Cerebellar cortex (tissue), 1 donor: ENCODE data around the gene BLOC1S4.
"Not testable (repeated sequence)": the region's sequence is repeated elsewhere in the genome, so short reads cannot be mapped to it uniquely, and the experiment has no call there.

ENCODE experiments used
- DNase-seq: peaks from one replicate; pipeline ENCODE4 v3.0.0-alpha.2; 2015; ENCODE audit warnings: low spot score

Gene BLOC1S4, protein sequence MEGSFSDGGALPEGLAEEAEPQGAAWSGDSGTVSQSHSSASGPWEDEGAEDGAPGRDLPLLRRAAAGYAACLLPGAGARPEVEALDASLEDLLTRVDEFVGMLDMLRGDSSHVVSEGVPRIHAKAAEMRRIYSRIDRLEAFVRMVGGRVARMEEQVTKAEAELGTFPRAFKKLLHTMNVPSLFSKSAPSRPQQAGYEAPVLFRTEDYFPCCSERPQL

DNA sequence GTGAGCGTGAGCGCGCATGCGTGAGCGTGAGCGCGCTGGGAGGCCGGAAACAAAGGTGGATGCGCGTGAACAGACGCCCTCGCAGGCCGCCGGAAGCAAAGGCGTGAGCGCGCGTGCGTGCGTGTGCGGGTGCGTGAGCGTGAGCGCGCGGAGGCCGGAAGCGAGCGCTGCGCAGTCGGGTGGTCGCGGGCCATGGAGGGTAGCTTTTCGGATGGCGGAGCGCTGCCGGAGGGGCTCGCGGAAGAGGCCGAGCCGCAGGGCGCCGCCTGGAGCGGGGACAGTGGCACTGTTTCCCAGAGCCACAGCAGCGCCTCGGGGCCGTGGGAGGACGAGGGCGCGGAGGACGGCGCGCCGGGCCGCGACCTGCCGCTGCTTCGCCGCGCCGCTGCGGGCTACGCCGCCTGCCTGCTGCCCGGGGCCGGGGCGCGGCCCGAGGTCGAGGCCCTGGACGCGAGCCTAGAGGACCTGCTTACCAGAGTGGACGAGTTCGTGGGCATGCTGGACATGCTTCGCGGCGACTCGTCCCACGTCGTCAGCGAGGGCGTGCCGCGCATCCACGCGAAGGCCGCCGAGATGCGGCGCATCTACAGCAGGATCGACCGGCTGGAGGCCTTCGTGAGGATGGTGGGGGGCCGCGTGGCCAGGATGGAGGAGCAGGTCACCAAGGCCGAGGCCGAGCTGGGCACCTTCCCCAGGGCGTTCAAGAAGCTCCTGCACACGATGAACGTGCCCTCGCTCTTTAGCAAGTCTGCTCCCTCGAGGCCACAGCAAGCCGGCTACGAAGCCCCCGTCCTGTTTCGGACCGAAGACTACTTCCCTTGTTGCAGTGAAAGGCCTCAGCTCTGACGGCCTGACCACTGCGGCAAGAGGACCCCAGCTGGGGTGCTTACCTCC, at the start of gene BLOC1S4:
BLOC1S4 (plus strand) TSS at position 157 of the 894 bp plus-strand sequence; CDS start at position 193, 36 bp downstream.
- DNase-seq: peak; percentile 87

DNA sequence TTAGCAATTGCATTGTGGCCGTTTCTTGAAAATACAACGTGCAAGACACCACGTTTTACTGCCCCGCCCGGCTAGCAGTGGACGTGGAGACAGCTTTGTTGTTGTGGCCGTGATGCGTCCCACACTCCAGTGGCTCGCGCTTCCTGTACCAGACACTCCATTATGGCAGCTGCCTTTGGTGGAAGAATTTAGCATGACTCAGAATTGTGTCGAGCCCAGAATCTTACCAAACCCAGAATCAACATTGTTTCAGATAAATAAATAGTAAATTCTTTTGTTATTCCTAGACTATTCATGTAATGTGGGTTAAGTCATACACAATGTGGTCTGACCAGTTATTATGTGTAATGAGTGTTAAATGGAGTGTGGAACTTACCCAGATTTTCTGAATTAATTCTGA, 47.6 kb upstream of the BLOC1S4 start:
- DNase-seq: no peak

DNA sequence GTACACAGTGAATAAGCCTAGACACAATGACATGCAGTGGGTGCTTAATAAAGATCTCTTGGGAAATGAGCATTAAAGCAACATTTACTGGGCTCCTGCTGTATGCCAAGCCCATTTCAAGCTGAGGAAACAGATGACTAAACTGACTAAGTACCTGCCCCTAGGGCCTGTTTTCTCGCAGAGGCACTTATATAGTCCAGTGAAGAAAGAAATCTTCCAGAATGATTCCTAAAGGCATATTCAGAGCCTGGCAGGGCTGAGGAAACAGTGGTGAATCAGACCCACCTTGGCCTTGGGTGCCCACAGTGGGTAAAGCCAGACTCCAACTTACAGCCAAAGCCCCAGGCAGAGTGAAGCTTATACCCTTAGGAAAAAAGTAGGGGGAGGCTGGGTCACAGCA, 44.3 kb upstream of the BLOC1S4 start:
- DNase-seq: no peak

DNA sequence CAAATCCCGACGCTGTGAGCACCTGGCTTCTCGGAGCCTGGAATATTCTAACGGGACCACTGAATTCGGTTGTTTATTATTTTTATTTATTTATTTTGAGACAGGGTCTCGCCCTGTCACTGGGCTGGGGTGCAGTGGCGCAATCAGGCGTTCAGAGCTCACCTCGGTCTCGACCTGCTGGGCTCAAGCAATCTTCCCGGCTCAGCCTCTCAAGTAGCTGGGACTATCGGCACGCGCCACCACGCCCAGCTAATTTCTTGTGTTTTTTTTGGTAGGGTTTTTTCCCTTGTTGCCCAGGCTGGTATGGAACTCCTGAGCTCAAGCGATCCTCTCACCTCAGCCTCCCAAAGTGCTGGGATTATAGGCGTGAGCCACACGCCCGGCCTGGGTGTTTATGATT, 43.8 kb upstream of the BLOC1S4 start:
- no peak for DNase-seq

DNA sequence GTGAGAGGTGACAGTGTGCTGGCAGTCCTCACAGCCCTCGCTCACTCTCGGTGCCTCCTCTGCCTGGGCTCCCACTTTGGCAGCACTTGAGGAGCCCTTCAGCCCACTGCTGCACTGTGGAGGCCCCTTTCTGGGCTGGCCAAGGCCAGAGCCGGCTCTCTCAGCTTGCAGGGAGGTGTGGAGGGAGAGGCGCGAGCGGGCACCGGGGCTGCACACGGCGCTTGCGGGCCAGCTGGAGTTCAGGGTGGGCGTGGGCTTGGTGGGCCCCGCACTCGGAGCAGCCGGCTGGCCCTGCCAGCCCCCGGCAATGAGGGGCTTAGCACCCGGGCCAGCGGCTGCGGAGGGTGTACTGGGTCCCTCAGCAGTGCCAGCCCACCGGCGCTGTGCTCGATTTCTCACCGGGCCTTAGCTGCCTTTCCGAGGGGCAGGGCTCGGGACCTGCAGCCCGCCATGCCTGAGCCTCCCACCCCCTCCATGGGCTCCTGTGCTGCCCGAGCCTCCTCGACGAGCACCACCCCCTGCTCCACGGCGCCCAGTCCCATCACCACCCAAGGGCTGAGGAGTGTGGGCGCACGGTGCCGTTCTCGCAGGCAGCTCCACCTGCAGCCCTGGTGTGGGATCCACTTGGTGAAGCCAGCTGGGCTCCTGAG, 43.3 kb upstream of the BLOC1S4 start:
- not testable (repeated sequence) for DNase-seq

DNA sequence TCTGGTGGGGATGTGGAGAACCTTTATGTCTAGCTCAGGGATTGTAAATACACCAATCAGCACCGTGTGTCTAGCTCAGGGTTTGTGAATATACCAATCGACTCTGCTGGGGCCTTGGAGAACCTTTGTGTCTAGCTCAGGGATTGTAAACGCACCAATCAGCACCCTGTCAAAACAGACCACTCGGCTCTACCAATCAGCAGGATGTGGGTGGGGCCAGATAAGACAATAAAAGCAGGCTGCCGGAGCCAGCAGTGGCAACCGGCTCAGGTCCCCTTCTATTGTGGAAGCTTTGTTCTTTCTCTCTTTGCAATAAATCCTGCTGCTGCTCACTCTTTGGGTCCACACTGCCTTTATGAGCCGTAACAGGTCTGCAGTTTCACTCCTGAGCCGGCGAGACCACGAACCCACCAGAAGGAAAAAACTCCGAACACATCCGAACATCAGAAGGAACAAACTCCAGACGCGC, 42.7 kb upstream of the BLOC1S4 start:
- DNase-seq: peak; percentile 47

DNA sequence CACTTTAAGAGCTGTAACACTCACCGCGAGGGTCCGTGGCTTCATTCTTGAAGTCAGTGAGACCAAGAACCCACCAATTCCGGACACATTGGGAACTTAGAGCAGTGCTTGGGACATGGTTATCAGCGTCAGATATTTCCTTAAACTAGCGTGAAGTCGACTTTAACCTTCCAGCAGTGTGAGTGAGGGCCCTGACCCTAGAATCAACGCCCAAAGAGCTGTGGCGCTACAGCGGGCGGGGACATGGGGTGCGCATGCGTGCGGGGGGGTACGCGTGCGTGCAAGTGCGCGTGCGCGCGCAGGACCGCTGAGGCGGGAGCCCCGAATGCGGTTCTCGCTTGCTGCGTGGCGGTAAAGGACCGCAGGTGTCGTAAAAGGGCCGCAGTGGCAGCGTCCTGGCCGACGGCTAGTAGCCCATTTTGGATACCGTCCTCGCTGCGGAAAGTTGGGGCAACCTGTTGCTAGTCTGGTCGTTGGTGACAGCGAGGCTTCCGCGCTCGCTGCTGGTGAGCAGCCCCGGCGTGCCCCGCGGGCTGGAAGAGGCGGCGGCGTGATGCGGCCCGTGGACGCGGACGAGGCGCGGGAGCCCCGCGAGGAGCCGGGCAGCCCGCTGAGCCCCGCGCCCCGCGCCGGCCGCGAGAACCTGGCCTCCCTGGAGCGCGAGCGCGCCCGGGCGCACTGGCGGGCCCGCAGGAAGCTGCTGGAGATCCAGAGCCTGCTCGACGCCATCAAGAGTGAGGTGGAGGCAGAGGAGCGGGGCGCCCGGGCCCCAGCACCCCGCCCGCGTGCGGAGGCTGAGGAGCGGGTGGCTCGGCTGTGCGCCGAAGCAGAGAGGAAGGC, 42.1 kb upstream of the BLOC1S4 start:
- DNase-seq: peak; percentile 95

DNA sequence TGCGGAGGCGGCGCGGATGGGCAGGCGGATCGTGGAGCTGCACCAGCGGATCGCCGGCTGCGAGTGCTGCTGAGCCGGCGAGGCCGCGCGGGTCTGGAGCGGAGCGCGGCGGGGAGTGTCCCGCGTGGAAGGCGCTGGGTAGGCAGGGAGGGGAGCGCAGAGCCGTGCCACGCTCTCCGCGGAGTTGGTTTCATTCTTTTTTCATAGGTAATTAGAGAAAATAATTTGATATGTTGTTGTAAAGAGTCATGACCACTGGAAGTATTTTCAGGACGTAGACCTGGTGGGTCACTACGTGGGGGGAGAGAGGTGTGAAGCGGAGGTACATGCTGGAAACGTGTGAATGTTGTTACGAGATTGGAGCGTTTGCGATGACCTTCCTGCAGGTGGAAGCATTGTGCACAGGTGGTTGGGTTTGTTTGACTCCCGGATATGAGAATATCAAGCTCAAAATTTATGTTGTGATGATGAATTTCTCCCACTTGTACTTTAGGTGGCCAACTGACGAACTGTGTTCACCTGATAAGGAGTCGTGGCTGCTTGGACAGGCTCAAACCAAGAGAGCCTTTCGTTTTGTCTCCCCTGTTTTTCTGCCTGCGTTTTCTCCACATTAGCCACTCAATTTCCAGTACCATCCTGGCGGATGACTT, 41.3 kb upstream of the BLOC1S4 start:
- peak; percentile 69 for DNase-seq

DNA sequence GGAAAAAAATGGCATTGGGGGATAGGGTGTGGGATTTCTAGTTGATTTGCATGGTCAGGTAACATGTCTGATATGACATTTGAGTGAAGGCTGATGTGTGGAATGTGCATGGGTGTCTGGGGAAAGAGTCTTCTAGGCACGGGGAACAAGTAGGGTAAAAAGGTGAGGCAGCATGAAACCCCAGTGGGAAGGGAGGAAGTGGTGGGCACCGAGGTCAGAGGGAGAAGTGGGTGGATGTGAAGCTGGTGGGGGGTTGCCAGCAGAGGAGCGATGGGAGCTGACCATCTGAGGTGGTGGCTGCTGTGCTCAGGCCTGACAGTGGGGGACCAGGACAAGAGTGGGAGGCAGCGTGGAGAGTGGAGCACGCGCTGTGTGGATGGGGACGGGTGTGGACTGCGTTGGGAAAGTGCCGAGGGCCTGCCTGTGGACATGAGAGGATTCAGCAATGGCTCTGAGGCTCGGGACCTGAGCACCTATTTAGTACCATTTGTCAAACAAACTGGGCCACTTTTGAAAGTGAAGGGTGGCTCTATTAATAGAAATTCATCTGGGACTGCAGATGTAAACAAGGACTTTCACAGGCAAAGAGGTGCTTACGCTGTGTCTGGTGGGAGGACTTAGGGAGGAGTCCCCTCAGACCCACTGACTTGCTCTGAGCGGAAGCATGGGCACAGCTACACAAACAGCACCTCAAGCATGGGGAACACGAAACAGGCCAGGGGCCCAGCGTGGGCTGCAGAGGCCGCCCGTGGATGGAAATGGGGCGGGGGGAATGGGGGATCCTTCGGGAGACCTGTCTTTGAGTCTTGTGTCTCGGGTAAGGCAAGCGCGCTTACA, 39.0 kb upstream of the BLOC1S4 start:
- DNase-seq: no peak

DNA sequence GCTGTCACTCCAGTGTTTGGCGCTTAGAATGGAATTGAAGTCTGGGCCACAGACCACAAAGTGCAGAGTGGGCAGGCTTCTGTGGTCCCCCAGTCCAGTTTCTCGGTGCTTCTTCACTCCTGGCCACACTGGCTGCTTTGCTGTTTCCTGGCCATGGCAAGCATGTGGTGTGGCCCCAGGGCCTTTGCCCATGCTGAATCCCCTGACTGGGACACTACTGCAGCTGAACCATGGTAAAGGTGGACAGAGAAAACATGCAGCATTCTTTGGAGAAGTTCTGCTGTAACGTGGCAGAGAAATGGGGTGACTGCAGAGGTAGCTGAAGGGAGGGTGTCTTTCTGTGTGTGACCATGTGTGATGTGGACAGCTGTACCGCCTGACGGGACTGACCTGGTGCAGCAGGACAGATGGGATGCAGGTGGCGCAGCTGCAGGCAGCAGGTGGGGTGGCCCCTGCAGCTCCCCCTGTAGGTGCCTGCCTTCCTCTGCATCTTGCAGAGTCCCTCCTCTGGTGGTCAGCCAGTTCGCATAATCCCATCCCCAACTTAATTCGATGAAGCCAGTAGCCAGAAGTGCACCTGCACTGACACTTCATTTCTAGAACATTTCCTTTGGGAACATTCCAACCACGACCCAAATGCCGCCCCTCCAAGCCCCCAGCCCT, 35.5 kb upstream of the BLOC1S4 start:
- no peak for DNase-seq

DNA sequence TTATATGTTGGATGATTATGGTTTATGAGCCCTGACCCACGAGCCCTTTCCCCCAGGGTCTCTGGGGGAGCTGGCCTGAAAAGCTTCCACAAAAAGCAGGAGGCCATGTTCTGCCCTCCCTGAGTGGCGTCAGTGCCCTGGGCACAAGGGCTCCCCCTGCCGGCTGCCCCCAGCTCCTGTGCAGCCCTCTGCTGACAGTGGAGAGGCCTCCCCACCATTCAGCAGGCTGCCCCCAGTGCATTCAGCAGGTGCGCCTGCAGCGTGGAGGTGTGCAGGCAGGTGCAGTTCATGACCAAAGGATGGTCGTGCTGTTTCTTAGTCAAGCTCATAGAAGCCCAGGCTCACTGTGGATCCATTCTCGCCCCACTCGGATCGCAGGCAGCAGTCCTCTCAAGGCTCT, 34.8 kb upstream of the BLOC1S4 start:
- no peak for DNase-seq

DNA sequence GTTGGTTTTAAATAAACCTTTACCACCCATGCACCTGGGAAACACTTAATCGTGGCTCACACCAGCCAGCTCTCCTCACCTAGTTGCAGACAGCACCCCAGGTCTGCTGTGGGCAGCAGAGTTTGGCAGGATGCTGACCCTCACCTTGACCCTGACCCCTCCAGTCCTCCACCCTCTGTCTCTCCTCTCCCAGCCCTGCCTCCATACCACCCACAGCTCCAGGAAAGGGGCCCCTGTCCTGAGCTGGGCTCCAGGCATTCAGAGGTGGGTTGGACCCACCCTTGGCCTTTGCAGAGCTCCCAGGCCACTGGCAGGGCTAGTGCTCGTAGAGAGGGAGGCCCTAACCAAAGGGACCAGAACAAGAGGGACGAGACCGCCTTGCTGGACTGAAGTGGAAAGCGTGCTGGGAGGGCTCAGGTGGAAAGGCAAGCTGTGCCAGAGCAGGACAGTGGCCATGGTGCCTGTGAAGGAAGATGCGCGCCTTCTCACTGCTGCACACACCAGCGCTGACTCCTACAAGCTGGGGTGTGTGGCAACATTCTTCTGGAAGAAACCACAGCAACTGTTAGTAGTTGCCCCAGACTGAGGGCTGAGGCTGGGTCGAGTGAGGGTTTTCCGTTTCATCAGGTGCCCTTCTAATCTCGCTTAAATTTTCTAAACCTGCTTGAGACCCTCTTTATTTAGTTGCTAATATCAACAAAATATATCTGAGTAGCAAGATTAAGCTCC, 32.9 kb upstream of the BLOC1S4 start:
- no peak for DNase-seq

DNA sequence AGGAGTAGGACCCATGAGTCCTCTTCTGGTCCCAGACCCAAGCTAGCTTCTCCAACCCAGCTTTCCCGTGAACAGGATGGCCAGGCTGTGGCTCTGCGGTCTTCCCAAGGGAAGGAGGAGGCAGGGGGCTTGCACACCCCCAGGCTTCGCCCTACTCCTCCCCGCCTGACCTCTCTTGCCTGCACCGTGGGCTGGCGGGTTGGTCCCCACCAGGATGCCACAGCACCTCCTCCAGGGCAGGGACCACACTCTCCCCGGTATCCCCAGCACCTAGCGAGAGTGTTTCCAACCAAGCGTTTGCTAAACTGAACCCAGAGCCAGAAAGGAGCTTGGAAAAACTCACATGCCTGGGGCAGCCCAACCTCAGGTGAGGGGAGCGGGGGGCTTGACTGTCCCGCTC, 31.3 kb upstream of the BLOC1S4 start:
- no peak for DNase-seq

DNA sequence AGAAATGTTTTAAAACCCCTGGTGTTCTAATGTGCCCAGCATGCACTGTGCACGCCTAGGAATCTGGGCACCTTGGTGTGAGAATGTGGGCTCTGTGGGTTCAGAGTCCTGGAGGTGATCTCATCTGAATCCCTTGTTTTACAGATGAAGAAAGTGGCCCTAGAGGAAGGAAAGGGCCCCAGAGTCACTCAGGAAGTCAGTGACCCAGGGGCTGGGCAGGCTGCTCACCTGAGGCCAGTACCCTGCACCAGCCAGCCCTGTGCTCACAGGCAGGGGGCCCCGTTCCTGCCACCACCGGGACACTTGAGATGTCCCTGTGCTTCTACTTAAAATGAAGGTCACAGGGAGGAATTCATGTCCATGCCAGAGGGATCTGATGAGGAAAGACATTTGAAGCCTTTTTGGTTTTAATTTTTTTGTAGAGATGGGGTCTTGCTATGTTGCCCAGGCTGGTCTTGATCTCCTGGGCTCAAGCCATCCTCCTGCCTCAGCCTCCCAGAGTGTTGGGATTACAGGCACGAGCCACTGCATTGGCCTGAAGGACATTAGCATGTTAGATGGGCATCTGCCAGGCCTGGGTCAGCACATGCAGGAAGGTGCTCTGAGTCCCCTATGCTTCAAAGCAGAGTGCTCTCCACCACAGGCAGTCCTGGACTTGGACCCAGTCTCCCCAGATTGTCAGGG, 29.7 kb upstream of the BLOC1S4 start:
- DNase-seq: no peak

DNA sequence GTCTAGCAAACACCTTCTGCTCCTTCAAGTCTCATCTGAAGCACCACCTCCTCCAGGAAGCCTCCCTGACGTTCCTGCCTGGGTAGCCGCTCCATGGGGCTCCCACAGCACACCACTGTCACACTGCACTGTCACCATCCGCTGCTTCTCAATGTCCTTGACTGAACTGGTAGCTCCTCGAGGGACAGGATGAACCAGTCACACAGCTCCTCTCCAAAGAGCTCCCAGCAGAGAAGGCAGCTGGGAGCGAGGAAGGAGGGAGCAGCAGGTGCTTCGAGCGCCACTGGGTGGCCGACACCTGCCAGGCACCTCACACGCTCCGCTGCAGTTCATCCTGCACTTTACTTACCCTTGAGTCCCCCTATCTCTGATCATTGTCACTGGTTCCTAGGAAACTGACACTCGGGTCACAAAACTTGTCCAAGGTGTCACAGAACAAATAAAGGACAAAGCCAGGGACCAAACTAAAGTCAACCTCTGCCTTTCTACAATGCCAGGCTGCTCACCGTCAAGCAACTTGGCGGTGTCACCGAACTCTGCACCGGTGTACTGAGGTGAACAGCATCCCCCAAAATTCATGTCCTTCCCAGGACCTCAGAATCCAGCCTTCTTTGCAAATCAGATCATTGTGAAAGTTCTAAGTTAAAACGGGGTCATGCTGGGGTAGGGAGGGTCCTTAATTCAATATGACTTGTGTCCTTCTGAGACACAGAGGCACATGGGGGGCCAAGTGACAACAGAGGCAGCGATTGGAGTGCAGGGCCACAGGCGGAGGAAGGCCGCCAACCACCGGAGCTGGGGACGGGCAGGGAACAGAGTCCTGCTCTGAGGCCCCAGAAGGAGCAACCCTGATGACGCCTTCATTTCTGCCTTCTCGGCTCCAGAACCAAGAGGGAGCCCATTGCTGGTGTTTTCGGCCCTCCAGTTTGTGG, 27.8 kb upstream of the BLOC1S4 start:
- DNase-seq: no peak

DNA sequence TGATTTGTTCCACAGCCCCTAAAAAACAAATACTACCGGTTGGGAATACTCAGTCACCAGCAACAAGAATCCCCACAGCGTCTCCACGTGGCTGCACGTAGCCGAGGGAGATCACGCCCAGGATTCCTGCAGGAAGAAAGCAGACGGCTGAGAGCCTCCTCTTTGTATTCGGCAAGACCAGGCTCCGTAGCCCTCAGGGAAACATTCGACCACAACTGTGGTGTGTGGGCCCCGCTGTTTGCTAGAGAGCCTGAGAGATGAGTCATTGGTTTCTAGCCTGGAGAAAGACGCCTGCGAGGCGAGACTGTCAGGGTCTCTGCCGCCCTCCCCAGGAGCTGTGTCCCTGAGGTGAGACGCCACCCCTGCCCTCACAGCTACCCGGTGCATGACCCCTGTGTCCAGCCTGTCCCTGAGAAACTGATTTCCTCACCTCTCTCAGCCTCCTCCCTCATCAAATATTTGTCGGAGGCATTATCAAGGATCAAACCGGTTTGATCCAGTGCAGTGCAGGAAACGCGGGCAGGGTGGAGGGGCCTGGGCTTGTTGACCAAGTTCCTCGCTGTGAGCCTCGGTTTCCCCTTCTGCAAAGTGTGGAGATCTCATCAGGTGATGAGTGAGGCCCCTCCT, 27.0 kb upstream of the BLOC1S4 start:
- no peak for DNase-seq

DNA sequence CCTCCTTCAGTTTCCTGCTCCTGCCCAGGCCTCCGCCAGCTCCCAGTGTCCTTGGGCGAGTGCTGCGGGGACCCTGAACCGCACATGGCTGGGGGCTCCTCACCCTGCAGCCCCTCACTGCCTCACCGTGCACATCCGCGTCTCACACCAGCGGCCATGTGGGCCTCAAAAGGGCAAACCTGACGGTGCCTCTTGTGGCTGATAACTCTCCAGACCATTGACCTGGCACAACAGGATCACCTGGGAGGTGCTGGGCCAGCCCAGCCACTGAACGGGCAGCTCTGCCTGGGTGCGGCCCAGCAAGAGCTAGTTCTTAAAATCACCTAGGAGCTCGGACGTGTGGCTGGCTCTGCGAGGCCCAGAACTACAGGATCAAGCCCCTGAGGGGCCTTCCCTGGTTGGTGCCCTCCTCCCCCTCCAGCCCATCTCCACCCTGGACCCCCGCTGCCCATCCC, 26.4 kb upstream of the BLOC1S4 start:
- no peak for DNase-seq
